HFFc6 (cell line): ENCODE data around the gene ECSCR. TPM values are rescaled to one million over a fixed set of nuclear protein-coding genes. Genes with fewer than 3 reads are reported as not detected.

ENCODE experiments used
- DNase-seq: peaks from one replicate; pipeline ENCODE4 v3.0.0-alpha.2; 2018
- H3K27ac Mint-ChIP-seq: 2 replicates; pipeline ENCODE4 v1.8.0; 2020; ENCODE audit warnings: mild to moderate bottlenecking, mixed read lengths
- H3K27me3 Mint-ChIP-seq: 2 replicates; pipeline ENCODE4 v1.8.0; 2021; ENCODE audit warnings: mild to moderate bottlenecking, moderate library complexity, mixed read lengths; ENCODE audit not compliant: insufficient read depth
- H3K36me3 Mint-ChIP-seq: 2 replicates; pipeline ENCODE4 v1.8.0; 2021; ENCODE audit warnings: low read depth, mixed read lengths
- H3K4me1 Mint-ChIP-seq: 2 replicates; pipeline ENCODE4 v1.8.0; 2020; ENCODE audit warnings: low read depth, mixed read lengths
- H3K4me3 Mint-ChIP-seq: 2 replicates; pipeline ENCODE4 v1.8.0; 2020; ENCODE audit warnings: mild to moderate bottlenecking, moderate library complexity, mixed read lengths
- H3K9me3 Mint-ChIP-seq: 2 replicates; pipeline ENCODE4 v1.8.0; 2020; ENCODE audit warnings: mild to moderate bottlenecking, mixed read lengths
- CTCF ChIP-seq: fragments of 200-600 bp; sonication (generic); IDR thresholded peaks from 2 replicates; pipeline ENCODE4 v1.5.0; 2021; ENCODE audit warnings: antibody characterized with exemption, mild to moderate bottlenecking
- total RNA-seq, 6 experiments: library from RNA; stranded (reverse); fragmentation: NEBNext Ultra II Directional; extraction: Animal tissue kit (Norgen Biotek cat#: 25700); gene quantifications; 2 replicates in 1 of 6; 3 replicates in 5 of 6; pipeline ENCODE4 v1.2.3, GENCODE V29; 2021

The ECSCR gene
- total RNA-seq, 6 experiments from 2014 or later = 0.28 to 0.91 (median 0.83) TPM

GRCh38 chr5:139474890-139475791 lies 12.6 kb upstream of the ECSCR start:
- TF ChIP-seq CTCF = no peak
- H3K9me3 Mint-ChIP-seq = no peaks in the 10 kb centered on the region
- peak overlapping the region; percentile 65; the same call in 1 of the 2 replicates for H3K27ac Mint-ChIP-seq
- 0 out of 2 replicates have a peak overlapping the region, but pooled peaks have one; percentile 10 for H3K4me3 Mint-ChIP-seq
- peak; percentile 43 for DNase-seq
- peaks cover 17% of the 10 kb centered on the region for H3K36me3 Mint-ChIP-seq
- H3K4me1 Mint-ChIP-seq = peaks cover 27% of the 10 kb centered on the region
- H3K27me3 Mint-ChIP-seq = peaks cover 2% of the 10 kb centered on the region

GRCh38 chr5:139473565-139473964 lies 11.0 kb upstream of the ECSCR start:
- H3K27ac Mint-ChIP-seq = peak overlapping the region; percentile 35
- peak; percentile 31; the same call in 1 of the 2 replicates for TF ChIP-seq CTCF
- H3K9me3 Mint-ChIP-seq = no peaks in the 10 kb centered on the region
- H3K4me3 Mint-ChIP-seq = no peak overlapping the region
- peaks cover 17% of the 10 kb centered on the region for H3K36me3 Mint-ChIP-seq
- H3K27me3 Mint-ChIP-seq = peaks cover 5% of the 10 kb centered on the region
- H3K4me1 Mint-ChIP-seq = peaks cover 31% of the 10 kb centered on the region
- no peak for DNase-seq

- H3K27me3 Mint-ChIP-seq = peaks cover 5% of the 10 kb centered on the region
- no peak for DNase-seq
- peaks cover 15% of the 10 kb centered on the region for H3K36me3 Mint-ChIP-seq
- peaks cover 36% of the 10 kb centered on the region for H3K4me1 Mint-ChIP-seq
- no peak overlapping the region for H3K4me3 Mint-ChIP-seq
- no peak overlapping the region for H3K27ac Mint-ChIP-seq
- no peak for TF ChIP-seq CTCF
- no peaks in the 10 kb centered on the region for H3K9me3 Mint-ChIP-seq
Measured at GRCh38 chr5:139473105-139473504, 10.6 kb upstream of the ECSCR start.

- H3K27ac Mint-ChIP-seq = no peak overlapping the region
- no peaks in the 10 kb centered on the region for H3K9me3 Mint-ChIP-seq
- no peak for DNase-seq
- peaks cover 13% of the 10 kb centered on the region for H3K36me3 Mint-ChIP-seq
- H3K4me1 Mint-ChIP-seq = peaks cover 36% of the 10 kb centered on the region
- H3K27me3 Mint-ChIP-seq = peaks cover 5% of the 10 kb centered on the region
- TF ChIP-seq CTCF = no peak
- H3K4me3 Mint-ChIP-seq = no peak overlapping the region
Measured at GRCh38 chr5:139472386-139473030, 10.0 kb upstream of the ECSCR start.

- peaks cover 5% of the 10 kb centered on the region for H3K27me3 Mint-ChIP-seq
- TF ChIP-seq CTCF = no peak
- DNase-seq = no peak
- peaks cover 36% of the 10 kb centered on the region for H3K4me1 Mint-ChIP-seq
- H3K4me3 Mint-ChIP-seq = no peak within 1 kb of the TSS
- no peaks in the 10 kb centered on the region for H3K9me3 Mint-ChIP-seq
- H3K36me3 Mint-ChIP-seq = peaks cover 10% of the 10 kb centered on the region
- H3K27ac Mint-ChIP-seq = no peak within 1 kb of the TSS
Measured at GRCh38 chr5:139470821-139471300, 8.3 kb upstream of the ECSCR start, which contains the start of gene SMIM33. Gene SMIM33, plus strand, starts transcription at chr5:139471004. Its CDS starts 118 bp downstream, at chr5:139471122.
